NCI-H460 (cell line): ENCODE data around the gene ODAD3. TPM values are rescaled to one million over a fixed set of nuclear protein-coding genes. Genes with fewer than 3 reads are reported as not detected.
"Not testable (repeated sequence)": the region's sequence is repeated elsewhere in the genome, so short reads cannot be mapped to it uniquely, and the experiment has no call there.

ENCODE experiments used
- DNase-seq: peaks from one replicate; pipeline ENCODE4 v3.0.0-alpha.2; 2016; ENCODE audit warnings: low read depth; ENCODE audit errors: extremely low read depth
- polyA plus RNA-seq: library from polyadenylated mRNA; depleted of rRNA; stranded (reverse); fragments of >200 nt; gene quantifications from 2 replicates; pipeline ENCODE4 v1.2.3, GENCODE V29; 2014; cell fraction: nucleus; rRNA removed
- total RNA-seq: library from RNA; depleted of rRNA; stranded (reverse); fragments of >200 nt; shearing (Covaris generic); gene quantifications from 2 replicates; pipeline ENCODE4 v1.2.3, GENCODE V29; 2014; rRNA removed

ODAD3 gene
- total RNA-seq = 0.20 and 0.47 TPM in 2 replicates
- polyA plus RNA-seq = 0.08 TPM in 1 of 2 replicates, not detected in the other

DNA sequence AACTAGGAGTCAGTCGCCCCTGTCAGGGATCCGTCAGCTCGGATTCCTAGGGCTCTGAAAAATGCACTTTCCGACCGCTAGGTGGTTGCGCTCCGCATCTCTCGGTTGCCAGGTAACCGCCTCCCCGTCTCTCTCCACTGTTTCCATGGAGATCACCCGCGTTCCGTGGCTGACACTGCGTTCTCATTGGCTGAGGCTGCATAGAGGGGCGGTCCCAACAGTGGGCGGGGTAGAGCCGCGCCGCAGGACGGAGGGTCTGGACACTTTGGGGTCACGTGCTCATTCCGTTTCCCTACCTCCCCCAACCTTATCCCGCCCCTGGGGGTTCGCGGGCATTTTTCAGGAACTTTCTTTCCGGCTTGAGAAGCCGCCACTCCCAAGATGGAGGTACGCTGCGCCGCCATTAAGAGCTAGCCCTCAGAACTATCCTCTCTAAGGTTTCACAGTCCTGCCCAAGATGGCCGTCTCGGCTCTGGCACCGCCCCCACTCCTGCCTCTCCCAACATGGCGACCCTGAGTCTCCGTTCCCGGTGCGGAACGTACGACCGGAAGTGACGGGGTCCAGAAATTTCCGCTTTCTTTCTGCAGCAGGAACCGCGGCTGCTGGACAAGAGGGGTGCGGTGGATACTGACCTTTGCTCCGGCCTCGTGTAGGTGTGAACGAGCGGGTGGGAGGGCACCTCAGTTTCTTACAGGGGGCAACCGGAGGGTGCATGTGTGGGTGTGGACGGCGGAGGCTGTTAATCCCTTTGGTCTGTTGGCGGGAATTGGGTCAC, at the start of gene ODAD3, which contains the start of gene PRKCSH:
Gene ODAD3, minus strand, starts transcription at position 65 of the 776 bp plus-strand sequence. CDS start 105 bp downstream, outside the sequence.
Gene PRKCSH, plus strand, starts transcription at position 579 of the 776 bp plus-strand sequence. CDS start 483 bp downstream, outside the sequence.
- peak; percentile 98 for DNase-seq

DNA sequence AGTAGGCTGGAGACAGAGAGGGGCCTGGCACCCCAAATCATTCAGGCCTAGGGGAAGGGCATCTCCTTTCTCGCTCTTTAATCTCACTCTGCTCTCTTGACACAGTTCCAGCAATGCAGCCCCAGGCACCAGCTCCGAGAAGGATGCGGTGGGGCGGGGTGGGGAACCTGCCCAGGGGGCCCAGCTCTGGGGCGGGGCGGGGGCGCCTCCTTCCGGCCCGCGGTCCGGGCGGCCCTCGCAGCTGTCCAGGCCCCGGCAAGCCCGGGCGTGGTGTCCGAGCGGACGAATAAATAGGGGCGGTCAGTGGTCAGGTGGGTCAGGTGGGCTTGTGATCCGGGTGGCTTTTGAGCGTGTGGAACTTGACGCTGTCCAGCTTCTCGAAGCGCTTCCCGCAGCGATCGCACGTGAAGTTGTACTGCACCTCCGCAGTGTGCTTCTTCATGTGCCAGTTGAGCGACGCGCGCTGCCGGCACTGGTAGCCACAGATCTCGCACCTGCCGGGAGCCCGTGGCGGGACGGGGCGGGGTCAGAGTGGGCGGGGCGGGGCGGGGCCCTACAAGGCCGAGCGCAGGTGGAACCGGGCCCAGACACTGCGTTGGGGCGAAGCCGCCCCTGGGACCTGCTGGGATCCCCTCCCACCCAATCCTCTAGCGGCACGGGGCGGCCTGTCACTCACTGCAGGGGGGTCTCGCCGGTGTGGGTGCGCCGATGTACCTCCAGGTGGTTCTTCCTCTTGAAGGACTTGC, 48.6 kb upstream of the ODAD3 start:
- DNase-seq = no peak

DNA sequence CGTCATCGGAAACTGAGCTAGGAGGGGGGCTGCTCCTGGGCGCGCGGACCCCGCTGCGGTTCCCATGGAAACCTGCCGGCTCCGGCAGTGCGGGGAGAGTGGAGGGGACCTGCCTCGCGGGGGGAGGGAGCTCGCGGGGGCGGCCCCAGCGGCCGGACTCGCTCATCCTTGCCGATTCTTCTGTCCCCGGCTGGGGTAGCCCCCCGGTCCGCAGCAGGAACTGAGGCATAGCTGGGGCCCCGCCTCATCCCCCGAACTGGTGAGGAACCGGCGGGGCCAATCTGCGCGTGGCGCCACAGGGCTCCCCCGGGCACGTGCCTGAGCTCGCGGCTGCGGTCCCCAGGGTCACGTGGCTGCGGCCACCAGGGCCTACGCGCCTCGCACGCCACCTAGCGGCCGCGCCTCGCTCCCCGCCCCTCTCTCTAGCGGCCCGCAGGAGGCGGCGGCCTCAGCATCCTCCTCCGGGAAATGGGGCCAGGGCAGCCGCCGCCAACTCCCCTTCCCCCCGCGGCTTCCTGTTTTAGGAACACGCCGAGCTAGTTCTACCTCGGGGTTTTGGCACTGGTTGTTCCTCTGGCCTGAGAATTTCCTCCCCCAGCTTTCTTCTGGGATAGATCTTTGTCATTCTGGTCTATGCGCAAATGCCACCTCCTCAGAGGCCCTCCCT, 47.6 kb upstream of the ODAD3 start:
- peak; percentile 60 for DNase-seq

DNA sequence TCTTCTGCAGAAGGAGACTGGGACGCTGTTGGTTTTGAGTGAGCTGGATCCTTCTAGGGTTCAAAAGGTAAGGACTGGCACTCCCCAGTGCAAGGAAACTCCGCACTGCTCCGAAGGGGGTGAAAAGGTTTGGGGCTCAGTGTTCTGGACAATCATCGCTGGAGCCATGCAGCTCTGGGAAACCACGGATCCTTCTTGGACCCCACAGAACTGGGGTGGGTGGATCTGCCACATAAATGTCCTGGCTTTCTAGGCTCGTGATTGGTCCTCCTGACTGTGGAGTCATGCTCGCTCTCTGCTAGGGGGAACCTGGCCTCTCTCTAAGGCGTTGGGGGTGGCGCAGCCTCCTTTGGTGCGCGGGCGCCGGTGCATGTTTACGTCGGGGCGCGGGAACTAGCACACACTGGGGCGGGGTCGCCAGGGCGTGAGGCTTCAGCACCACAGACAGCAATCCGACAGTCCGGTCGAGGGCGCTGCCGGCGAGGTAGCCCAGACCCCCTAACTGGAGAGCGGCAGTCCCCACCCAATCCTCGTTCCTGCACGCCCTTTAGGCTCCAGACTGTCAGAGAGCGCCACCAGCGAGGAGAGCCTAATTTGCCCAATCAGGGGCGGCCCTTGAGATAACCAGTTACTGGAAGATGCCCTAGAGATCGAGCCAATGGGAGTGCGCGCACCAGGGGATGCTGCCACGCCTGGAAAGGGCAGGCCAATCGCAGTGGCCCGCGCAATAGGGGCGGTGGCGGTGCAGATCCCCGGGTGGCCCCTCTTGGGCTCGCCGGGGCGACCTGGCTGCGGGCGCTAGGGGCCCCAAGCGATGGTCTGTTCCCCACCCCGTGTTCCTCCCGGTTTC, 46.8 kb upstream of the ODAD3 start:
- peak; percentile 75 for DNase-seq

DNA sequence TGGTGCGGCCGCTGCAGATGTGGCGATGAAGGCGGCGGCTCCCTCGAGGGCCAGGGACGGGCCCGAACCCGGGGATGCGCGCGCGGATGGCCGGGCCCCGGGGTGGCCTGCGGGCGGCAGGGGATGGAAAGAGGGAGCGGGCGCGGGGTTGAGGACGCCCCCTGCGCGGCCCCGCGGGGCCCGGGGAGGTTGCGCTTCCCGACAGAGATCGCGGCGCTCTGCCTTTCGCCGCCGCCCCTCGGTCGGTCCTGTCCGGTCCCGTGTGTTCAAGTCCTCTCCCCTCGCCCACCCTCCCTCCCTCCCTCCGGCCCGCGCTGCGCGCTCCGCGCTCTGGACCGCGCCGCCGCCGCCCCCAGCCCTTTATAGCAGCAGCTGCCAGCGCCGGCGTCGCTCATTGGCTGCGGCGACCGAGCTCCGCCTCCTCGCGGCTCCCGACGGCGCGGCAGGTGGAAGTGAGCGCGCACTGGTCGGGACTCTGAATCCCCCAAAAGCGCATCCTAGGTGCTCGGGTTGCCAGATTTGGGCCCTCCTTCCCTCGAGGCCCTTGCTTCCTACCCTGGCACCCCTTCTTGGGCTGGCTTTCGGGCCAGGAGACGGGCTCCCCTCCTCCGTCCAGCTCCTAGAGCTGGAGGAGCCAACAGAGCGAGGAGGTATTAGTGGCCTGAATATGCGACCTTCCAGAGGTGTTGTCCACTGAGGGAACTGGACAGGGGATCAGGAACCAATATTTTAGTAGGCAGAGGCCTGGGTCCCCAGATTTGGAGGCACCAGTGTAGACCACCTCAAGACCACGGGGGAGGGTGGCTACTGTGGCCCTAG, 46.0 kb upstream of the ODAD3 start, which contains the start of gene ELAVL3:
Gene ELAVL3, minus strand, starts transcription at position 332 of the 819 bp plus-strand sequence. CDS start 438 bp downstream, outside the sequence.
- DNase-seq = no peak

DNA sequence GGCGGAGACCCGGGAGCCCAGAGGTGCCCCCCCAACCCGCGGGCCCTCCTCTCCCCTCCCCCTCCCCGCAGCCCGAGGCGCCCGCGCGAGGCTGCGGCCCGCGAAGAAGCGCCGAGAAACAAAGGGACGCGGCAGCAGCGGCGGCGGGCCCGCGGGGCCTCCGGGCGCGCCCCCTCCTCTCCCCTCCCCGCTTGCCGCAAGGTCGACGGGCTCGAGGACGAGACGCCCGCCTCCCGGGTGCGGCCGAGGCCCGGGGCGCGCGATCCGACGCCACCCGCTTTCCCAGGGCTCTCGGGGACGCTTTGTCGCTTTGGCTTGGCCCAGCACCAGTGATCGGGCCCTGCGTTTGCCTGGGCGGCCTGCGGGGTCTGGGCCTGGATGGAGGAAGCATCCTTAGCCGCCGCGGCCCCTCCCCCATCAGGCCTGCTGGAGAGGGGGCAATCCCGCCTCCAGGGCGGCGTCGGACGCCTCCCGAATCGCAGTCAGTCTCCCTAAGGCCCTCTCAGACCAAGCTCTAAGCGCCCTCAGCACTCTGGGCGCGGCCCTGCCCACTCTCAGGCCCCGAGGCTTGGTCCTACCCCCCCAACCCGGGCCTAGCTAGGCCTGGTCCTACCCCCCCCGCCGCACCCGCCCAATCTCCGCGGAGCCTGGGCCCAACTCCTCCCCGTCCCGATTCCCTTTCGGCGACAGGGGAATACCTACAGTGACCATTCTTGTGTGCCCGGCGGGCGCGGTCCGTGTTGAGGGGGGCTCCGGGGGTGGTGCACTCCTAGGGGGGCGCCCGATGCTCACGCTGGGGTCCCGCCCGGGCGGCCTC, 45.2 kb upstream of the ODAD3 start:
- DNase-seq = no peak

DNA sequence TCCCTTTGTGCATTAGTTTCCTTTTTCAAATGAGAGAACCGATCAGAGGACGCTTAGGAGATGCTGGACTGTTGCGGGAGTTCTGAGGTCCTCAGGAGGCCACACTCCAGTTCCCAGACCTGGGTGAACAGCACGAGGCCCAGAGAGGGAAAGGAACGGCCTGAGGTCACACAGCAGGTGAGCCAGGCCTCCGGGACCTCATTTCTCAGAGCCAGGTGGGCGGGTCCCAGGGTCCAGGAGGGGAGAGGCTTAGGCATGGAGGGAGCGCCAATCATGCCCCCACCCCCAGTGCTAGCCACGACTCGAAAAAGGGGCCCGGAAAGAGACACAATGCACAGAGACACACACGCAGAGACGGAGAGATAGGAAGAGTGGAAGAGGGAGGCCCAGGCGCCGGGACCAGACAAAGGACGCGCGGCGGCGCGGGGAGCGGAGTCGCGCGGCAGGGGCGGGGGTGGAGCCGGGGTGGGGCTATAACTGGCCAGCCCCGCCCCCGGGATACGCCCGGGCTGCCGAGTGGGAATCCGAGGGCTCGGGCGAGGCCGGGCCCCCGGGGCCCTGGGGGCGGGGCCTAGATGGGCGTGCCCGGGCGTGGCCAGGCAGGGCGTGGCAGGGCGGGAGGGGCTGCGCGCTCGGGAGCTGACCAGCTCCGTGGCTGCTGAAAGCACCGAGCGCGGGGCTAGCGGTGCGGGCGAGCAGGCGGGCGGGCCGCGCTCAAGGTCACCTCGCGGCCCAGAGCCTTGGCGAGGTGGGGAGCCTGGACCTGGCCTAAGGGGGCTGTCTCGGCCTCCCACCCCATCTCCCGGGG, 44.4 kb upstream of the ODAD3 start:
- no peak for DNase-seq

DNA sequence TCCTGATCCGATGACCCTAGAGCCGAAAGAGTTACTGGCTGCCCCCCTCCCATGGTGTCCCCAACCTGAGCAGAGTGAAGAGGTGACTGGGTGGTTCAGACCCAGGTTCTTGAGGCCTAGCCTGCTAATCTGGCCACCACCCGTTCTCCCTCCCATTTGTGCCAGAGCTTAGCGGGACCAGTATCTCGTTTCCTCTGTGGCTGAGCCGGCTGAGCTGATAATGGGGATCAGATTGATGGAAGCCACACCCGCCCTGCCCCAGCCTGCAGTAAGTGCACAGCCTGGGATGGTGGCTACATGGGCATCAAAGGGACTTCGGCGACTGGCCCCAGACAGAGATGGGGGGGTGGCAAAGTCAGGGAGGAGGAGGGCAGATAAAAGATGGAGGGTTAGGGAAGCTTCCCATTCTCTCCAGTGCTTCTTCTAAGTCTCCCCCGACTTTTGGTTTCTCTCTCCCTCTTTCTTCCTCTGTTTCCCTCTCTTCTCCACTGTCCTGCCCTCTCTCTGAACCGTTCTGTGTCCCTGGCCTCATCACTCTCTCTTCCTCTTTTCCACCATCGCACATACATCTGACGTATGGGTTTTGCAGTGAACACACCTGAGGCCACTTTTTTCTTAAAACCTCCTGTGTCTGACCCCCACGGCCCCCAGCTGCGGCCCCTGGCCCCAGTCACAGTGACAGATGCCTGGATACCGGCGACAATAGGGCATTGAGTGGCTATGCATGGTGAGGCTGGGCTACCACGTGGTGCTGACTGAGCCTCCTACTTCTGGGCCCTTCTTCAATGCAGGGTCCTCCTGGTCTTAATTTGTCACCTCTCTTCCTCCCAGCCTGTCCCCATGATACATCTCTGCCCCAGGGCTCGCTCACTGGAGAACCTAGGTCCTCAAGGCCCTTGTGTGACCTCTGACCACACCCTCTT, 43.5 kb upstream of the ODAD3 start:
- no peak for DNase-seq

DNA sequence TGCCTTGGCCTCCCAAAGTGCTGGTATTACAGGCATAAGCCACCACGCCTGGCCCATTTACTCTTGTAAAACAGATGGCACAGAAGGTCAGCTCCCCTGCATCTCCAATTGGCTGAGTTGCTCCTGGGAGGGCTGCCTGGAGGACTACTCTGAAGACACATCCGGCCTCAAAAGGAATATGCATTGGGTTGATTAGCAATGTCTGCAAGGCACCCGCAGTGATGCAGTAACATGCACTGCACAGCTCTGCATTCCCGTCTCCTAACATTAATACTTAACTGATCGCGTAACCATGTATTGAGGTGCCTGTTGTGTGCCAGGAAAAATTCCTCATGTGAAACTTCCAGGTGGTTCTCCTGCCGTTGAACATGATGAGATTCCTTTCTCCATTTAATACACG, 40.9 kb upstream of the ODAD3 start:
- no peak for DNase-seq

DNA sequence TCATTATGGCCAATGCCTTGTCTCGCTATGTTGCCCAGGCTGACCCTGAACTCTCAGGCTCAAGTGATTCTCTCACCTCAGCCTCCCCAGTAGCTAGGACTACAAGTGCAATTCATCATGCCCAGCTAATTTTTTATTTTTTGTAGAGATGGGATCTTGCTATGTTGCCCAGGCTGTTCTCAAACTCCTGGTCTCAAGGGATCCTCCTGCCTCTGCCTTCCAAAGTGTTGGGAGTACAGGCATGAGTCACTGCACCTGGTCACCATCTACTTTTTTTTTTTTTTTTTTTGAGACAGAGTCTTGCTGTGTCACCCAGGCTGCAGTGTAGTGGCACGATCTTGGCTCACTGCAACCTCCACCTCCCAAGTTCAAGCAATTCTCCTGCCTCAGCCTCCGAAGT, 40.4 kb upstream of the ODAD3 start:
- not testable (repeated sequence) for DNase-seq

DNA sequence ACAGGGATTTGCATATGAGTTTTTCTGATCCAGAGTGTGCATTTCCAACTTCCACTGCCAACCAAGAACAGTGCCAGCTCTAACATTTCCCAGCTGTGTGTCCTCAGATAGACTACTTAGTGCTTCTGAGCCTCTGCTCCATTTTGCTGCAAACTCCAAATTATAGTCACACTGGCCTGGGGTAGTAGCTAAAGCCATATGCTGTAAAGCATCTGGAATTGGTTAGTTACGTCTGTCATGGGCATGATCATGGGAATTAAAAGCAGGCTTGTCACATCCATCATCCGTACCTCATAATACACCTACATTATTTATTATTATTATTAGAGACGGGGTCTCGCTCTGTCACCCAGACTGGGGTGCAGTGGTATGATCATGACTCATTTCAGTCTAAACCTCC, 38.8 kb upstream of the ODAD3 start:
- DNase-seq = no peak

DNA sequence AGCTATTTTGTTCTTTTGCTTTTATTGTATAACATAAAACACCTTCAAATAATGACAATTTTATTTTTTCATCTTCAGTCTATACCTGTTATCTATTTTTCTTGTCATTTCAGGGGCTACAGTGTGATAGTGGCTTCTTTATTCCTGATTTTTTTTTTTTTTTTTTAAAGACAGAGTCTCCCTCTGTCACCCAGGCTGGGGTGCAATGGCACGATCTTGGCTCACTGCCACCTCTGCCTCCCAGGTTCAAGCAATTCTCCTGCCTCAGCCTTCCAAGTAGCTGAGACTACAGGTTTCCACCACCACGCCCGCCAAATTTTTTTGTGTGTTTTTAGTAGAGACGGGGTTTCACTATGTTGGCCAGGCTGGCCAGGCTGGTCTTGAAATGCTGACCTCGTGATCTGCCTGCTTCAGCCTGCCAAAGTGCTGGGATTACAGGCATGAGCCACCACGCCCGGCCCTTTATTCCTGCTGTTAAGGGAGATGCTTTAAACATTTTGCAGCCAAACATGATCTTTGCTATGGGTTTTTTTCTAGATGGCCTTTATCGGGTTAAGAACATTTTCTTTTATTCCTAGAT, 33.4 kb upstream of the ODAD3 start:
- not testable (repeated sequence) for DNase-seq

DNA sequence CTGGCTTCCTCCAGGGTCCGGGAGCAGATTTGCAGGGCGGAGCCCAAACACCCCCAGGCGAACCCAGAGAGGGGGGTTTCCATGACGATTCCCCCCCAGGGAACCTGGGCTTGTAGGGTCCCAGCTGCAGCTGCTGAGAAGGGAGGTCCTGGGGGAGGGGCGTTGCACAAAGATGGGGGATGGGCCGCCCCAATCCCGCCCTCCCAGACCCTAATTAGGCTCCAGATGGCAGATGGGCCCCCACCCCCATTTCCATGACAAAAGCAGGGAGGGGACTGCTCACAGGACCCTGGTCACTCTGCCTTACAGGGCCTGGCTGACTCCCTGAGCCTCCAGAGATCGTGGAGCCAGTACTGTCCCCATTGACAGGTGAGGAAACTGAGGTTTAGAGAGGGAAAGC, 30.7 kb upstream of the ODAD3 start:
- no peak for DNase-seq

DNA sequence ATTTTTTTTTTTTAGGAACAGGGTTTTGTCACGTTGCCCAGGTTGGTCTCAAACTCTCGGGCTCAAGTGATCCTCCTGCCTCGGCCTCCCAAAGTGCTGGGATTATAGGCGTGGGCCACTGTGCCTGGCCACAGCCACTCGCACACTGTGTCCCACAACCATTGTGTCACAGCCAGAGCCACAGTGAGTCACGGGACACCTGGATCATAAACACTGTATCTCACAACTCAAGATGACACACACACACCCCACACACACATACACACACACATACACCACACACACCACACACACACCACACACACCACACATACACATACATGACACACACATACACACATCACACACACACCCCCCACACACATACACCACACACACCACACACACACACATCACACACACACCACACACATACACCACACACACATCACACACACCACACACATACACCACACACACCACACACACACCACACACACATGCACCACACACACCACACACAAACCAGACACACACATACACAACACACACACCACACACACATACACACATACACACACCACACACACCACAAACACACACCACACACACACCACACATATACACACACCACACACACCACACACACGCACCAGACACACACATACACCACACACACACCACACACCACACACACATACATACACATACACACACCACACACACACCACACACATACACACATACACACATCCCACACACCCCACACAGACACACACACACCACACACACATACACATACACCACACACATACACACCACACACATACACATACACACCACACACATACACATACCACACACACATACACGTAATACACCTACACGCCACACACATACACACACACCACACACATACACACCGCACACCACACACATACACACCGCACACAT, 29.7 kb upstream of the ODAD3 start:
- no peak for DNase-seq

DNA sequence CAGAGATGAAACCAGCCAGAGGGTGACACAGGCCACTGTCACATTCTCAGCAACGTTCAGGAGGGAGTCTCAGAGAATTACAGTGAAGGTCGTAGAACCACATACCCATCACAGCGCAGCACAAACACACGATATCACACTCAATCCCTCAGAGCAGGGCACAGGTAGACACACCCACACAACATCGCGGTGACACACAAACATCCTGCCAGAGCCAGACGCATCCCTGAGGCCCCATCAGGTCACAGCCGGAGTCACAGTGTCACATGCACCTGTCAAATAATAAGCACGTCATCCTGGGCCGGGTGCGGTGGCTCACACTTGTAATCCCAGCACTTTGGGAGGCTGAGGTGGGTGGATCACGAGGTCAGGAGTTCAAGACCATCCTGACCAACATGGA, 28.5 kb upstream of the ODAD3 start:
- no peak for DNase-seq
